RWPE2 (cell line): ENCODE measurements around the gene RASGRF1.

Source experiments
- ATAC-seq: fragments of 200-7000 bp; cut with Tn5 transposase; 3 replicates; pipeline ENCODE4 v1.9.1; 2021; ENCODE audit warnings: low read depth
- DNase-seq: peaks from one replicate; pipeline ENCODE4 v3.0.0-alpha.2; 2020; ENCODE audit warnings: low spot score
- H3K27ac ChIP-seq: fragments of 450-650 bp; 2 replicates; pipeline ENCODE4 v1.5.1; 2017; ENCODE audit warnings: mild to moderate bottlenecking; ENCODE audit not compliant: poor library complexity, severe bottlenecking
- H3K27me3 ChIP-seq: fragments of 250-450 bp; sonication (Bioruptor Pico); 2 replicates; pipeline ENCODE4 v1.5.1; 2021; ENCODE audit warnings: mild to moderate bottlenecking, moderate library complexity; ENCODE audit not compliant: insufficient read depth, poor library complexity, severe bottlenecking
- H3K36me3 ChIP-seq: fragments of 250-450 bp; sonication (Bioruptor Pico); 2 replicates; pipeline ENCODE4 v1.5.1; 2020; ENCODE audit warnings: low read depth, mild to moderate bottlenecking, moderate library complexity
- H3K4me1 ChIP-seq: fragments of 250-450 bp; sonication (Bioruptor Pico); 2 replicates; pipeline ENCODE4 v1.5.1; 2021; ENCODE audit warnings: mild to moderate bottlenecking, moderate library complexity; ENCODE audit not compliant: insufficient read depth, poor library complexity, severe bottlenecking
- H3K4me3 ChIP-seq: fragments of 250-450 bp; sonication (Bioruptor Pico); 2 replicates; pipeline ENCODE4 v1.5.1; 2021; ENCODE audit warnings: mild to moderate bottlenecking, moderate library complexity; ENCODE audit not compliant: severe bottlenecking
- H3K9me3 ChIP-seq: fragments of 250-450 bp; sonication (Bioruptor Pico); 2 replicates; pipeline ENCODE4 v1.5.1; 2021; ENCODE audit warnings: mild to moderate bottlenecking, moderate library complexity; ENCODE audit not compliant: severe bottlenecking
- CTCF ChIP-seq: fragments of 450-650 bp; IDR thresholded peaks from one replicate; pipeline ENCODE4 v1.5.1; 2017; ENCODE audit warnings: mild to moderate bottlenecking, moderate library complexity; ENCODE audit not compliant: poor library complexity, severe bottlenecking

The RASGRF1 gene

GRCh38 chr15:79068790-79069189, 21.8 kb downstream of the RASGRF1 start:
- no peaks in the 10 kb centered on the region for H3K9me3 ChIP-seq
- TF ChIP-seq CTCF, result no peak
- no peak overlapping the region for H3K27ac ChIP-seq
- H3K36me3 ChIP-seq, result no peaks in the 10 kb centered on the region
- no peak for ATAC-seq
- H3K4me1 ChIP-seq, result no peaks in the 10 kb centered on the region
- no peak for DNase-seq
- no peaks in the 10 kb centered on the region for H3K27me3 ChIP-seq
- H3K4me3 ChIP-seq, result no peak overlapping the region

GRCh38 chr15:79067969-79068368, 22.6 kb downstream of the RASGRF1 start:
- Histone ChIP-seq H3K36me3 (no peaks in the 10 kb centered on the region), H3K9me3 (no peaks in the 10 kb centered on the region), H3K4me1 (no peaks in the 10 kb centered on the region), H3K27ac (no peak overlapping the region), H3K4me3 (no peak overlapping the region), H3K27me3 (no peaks in the 10 kb centered on the region)
- DNase-seq, result no peak
- no peak for ATAC-seq
- no peak for TF ChIP-seq CTCF

GRCh38 chr15:79067072-79067833, 23.3 kb downstream of the RASGRF1 start:
- no peaks in the 10 kb centered on the region for H3K36me3 ChIP-seq
- DNase-seq (no peak), ATAC-seq (no peak)
- no peak for TF ChIP-seq CTCF
- H3K9me3 ChIP-seq, result no peaks in the 10 kb centered on the region
- no peaks in the 10 kb centered on the region for H3K4me1 ChIP-seq
- H3K27me3 ChIP-seq, result no peaks in the 10 kb centered on the region
- H3K4me3 ChIP-seq, result no peak overlapping the region
- H3K27ac ChIP-seq, result no peak overlapping the region

GRCh38 chr15:79066391-79067071, 24.0 kb downstream of the RASGRF1 start:
- ATAC-seq (no peak), DNase-seq (no peak)
- no peak for TF ChIP-seq CTCF
- no peak overlapping the region for H3K4me3 ChIP-seq
- H3K27me3 ChIP-seq, result peaks cover 4% of the 10 kb centered on the region
- no peaks in the 10 kb centered on the region for H3K9me3 ChIP-seq
- H3K4me1 ChIP-seq, result no peaks in the 10 kb centered on the region
- H3K27ac ChIP-seq, result no peak overlapping the region
- no peaks in the 10 kb centered on the region for H3K36me3 ChIP-seq
